Left ventricle myocardium superior (tissue), 1 donor: ENCODE data around the gene COPG1. TPM values are rescaled to one million over a fixed set of nuclear protein-coding genes. Genes with fewer than 3 reads are reported as not detected.

Source experiments
- ATAC-seq: fragments of 200-7000 bp; cut with Tn5 transposase; one replicate; pipeline ENCODE4 v1.9.1; 2020; ENCODE audit warnings: mild to moderate bottlenecking, moderate library complexity
- DNase-seq: peaks from one replicate; pipeline ENCODE4 v3.0.0-alpha.2; 2020
- intact Hi-C: fragments of 100-400 bp; cut with micrococcal nuclease; formaldehyde crosslinking; loops from one replicate; pipeline ENCODE4 v1.11.0; 2022
- total RNA-seq: library from RNA; stranded (reverse); fragmentation: NEBNext Ultra II Directional; extraction: Animal tissue kit (Norgen Biotek cat#: 25700); gene quantifications from one replicate; pipeline ENCODE4 v1.2.1, GENCODE V29; 2021
- donor health status: DM: no; HTN: yes; CAD: no; lungs with severe emphysema.

Gene COPG1
- total RNA-seq, 1 donor from 2014 or later: 84.1 TPM

DNA sequence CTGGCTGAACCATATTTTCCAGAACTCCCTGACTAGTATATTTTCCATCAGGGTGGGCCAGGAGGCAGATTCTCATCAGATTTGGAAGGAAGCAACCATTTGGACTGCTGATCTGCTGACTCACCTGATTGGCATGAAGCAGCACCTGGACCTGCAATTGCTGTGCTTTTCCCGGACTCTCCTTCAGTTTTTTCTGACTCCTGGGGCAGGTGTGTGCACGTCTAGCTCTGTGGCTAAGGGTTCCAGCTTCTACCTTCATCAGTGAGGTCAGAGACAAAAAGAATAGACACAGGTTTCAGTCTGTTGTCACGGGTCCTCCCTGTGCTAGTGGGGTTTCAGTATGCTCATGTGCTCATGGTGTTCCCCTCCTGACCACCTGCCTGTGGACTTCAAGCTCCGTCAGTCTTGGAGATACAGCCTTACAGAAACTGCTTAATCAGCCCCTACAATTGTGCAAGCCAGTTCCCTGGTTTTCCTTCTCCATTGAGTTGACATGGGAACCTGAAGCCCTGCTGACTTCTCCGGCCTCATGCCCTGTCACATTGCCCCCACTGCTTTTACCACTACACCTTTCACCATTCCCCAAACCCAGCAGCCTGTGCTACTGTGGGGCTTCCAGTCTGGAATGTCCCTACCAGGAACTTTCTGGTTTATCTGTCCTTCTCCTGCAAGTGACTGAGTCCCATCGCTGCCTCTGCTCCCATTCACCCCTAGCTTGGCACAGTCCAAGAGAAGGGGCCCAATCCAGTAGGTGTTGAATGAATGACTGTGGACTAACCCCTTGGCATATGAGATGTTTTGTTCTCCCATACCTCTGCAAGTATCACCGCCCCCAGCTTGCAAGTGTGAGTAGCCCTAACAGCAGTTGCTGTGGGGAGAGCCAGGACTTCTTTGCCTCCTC is 61.0 kb downstream of the COPG1 start:
- DNase-seq: no peak
- ATAC-seq: no peak
- intact Hi-C loops: no loop called here

DNA sequence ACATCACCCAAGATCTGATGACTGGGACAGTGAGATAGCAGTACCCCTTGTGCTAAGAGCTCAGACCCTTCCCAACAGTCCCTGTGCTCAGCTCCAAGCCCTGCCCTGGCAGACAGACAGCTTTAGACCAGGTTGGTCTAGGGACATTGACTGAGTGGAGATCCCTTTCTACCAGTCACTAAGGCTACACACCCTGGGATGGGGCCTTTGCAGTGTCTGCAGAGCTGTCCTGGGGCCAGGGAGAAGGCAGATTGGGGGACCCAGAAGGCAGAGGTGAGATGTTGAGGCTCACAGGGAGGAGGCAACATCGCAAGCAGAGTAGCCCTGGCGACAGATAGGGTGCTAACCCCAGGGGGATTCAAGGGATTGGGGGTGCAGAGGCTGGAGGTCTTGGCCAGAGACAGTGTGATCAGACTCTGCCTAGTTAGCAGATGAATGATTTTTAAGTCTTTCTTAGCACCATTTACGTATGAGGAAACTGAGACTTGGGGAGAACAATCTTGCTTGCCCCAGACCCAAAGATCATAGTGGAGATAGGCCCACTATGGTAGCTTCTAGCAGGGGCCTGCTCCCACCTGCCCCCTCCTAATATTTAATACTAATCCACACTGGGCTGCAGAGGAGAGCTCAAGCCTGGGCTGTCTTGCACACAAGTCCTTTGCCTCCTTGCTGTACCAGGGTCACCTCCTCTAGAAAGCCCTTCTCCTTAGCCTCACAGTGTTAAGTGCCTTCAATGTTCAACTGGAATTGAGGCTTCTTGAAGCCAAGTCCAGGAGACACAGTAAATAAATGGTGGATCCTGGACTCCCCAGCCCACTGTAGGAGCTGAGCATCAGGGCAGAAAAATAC is 61.9 kb downstream of the COPG1 start:
- intact Hi-C loops: no loop called here
- DNase-seq: no peak
- ATAC-seq: no peak

DNA sequence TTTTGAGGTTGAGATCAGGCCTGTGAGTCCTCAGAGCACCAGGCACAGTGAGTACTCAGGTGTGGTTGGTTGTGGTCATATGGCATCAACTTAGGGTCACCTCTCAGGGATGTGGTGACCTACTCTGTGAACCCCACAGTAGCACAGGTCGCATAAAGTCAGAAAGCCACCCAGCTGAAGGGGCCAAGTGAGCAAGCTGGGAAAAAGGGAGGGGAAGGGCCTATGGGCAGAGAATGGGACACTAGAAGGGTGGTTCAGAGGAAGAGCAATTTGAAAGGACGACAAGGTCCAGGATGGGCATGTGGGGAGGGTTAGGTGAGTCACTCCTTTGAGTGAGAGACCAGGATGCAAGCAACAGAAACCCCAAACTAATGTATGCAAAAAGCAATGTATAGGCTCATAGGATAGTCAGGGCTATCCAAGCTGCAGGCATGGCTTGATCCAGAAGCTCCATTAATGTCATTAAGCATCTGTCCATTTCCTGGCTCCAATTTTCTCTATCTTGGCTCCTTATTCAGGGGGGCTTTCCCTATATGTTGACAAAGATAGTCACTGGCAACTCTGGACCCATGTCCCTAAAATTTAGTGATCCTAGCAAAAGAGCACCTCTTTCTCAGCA is 62.7 kb downstream of the COPG1 start:
- DNase-seq: no peak
- intact Hi-C loops: no loop called here

DNA sequence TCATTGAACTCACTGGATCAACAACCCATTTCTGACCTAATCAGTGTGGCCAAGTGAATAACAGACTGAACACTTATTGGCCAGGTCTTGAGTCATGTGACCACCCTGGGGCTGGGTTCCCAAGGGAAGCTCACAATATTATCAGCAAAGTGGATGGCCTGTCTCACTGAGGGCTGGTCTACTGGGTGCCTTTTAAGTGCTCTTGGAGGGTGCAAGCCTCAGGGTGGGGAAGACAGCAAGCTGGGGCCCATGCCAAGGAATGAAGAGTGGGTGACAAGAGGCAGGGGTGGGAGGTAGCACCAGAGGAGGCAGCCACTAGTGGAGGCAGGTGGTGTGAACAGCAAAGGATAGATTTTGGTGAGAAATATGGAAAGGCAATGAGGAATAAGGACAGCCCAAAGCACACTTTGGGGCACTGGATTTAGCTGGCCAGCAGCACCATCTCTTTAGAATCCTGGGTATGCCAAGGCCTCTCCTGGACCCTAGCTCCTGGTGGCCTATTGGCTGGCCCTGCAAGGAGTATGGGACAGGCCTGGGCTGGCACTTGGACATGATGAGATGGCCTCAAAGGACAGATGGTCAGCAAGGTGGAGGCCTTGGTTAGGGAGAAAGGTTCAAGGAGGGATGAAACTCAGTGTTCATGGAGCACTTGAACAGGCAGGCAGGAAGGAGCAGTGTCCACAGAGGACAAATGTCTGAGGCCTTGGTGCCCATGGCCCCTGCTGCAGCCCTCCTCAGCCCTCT is 63.4 kb downstream of the COPG1 start:
- no peak for ATAC-seq
- DNase-seq: no peak
- intact Hi-C loops: no loop called here

More for the DNA sequence above, 62.7 kb downstream of the COPG1 start:
- ATAC-seq: no peak

DNA sequence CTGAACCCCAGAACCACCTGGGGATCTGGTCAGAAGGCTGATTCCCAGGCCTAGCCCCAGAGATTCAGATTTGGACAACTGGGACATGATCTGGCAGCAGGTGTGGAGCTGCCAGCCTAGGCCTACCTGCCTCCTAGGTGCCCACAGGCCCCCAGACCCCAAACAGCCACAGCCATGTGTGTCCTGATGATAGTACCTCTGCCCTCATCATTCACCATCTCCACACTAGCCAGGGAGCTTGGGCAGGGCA is 63.9 kb downstream of the COPG1 start:
- intact Hi-C loops: no loop called here
- DNase-seq: no peak
- ATAC-seq: no peak

DNA sequence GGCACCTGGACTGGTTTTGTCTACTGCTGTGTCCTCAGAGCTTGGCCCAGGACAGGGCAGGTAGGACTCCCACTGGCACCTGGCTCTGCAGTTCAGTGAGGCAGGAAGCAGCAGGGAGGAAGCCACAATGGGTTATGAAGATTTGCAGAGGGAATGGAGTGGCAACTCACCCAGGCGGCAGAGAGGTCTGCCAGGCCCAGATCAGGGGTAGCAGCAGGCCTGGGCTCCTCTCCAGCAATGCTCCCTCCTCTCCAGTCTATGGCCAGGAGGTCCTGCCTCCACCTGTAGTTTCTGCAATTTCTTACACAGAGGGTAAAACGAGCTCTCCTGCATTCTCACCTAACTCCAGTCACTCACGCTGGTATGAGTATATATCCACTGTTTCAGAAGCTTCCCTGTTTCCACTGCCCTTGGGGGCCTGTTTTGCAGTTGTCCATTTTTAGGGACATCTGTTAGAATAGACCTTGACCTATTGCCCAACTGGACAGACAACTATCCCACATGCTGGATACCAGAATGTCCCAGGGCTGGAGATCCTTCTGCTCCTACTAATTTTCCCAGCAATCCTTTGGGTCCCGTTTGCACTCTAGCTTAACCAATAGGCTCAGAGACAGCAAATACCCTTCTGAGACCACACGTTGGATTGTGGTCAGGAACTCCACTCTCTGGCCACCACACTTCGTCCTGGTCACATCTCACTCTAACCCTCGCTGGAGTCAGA is 64.4 kb downstream of the COPG1 start:
- ATAC-seq (peak; percentile 1), DNase-seq (no peak)
- intact Hi-C loops: no loop called here

DNA sequence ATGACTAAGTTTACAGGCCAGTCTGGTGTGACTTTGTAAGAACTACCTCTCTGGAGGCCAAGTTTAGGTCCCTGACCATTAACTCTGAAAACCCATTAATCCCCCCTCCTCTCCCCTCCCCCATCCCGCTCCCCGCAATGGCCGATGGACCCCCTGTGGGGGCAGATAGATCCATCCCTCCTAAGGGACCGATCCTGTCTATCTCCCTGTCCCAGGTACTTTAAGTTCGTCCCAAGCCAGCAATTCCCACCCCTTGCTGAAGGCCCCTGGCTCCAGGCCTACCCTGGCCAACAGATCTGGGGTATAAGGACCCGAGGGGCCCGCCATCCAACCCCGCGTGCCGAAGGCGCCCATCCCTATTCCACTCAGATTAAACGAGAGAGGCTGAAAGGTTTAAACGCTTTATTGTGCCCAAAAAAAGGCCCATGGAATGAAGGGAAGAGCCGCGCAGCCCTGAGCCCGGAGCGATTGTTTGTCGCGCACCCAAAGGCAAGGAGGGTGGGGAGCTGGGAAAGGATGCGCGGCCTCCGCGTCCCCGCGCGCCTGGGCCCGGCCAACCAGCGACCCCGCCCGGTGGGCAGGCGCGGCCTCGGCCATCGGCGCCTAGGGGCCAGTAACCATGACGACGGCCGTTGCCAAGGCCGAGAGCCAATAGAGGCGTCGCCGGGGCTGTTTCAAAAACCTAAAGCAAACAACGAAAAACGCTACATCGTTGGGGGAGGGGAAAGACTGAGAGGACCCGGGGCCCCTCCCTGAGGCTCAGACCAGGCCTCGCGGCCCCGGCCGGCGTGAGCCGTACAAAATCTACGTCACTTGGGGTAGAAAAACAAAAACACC is 65.2 kb downstream of the COPG1 start:
- ATAC-seq (peak; percentile 79), DNase-seq (peak; percentile 92)
- intact Hi-C loops: no loop called here

DNA sequence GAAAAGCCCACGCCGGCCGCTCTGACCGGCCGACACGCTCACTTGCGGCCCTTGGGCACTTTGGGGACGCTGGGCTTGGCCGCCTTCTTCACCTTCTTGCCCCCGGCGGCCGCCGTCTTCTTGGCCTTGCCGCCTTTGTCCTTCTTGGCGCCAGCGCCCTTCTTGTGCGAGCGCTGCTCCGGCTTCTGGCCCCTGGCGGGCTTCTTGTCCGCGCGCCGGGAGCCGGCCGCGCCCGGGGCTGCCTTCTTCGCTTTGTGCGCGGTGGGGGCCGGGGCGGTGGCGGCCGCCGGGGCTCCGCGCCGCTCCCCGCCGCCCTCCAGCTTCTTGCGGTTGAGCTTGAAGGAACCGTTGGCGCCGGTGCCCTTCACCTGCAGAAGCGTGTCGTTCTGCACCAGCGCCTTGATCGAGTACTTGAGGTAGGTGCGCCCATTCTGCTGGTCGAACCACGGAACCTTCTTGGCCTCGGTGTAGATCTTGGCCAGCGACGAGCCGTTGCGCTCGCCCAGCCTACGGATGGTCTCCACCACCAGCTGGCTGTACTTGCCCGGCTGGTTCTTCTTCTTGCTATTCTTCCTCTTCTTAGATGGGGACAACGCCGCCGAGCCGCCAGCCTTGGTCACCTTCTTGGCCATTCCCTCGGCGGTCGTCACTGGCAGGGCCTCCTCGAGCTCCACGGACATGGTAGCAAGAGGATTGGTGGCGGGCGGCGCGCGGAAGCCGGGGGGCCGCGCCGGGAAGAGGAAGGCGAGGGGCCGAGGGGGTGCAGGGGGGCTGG is 66.0 kb downstream of the COPG1 start:
- intact Hi-C loops: no loop called here
- DNase-seq (peak; percentile 62), ATAC-seq (peak; percentile 11)

DNA sequence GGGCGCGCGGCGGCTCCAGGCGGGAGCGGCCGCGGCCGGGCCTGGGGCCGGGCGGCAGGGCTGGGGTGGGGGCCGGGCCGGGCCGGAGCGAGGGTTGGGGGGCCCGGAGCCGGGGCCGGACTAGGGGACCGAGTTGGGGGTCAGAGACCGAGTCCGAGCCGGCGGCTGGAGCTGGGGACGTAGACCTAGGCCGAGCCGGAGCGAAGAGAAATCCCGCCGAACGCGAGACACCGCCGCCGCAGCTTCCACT is 66.5 kb downstream of the COPG1 start:
- DNase-seq (no peak), ATAC-seq (peak; percentile 18)
- intact Hi-C loops: no loop called here

DNA sequence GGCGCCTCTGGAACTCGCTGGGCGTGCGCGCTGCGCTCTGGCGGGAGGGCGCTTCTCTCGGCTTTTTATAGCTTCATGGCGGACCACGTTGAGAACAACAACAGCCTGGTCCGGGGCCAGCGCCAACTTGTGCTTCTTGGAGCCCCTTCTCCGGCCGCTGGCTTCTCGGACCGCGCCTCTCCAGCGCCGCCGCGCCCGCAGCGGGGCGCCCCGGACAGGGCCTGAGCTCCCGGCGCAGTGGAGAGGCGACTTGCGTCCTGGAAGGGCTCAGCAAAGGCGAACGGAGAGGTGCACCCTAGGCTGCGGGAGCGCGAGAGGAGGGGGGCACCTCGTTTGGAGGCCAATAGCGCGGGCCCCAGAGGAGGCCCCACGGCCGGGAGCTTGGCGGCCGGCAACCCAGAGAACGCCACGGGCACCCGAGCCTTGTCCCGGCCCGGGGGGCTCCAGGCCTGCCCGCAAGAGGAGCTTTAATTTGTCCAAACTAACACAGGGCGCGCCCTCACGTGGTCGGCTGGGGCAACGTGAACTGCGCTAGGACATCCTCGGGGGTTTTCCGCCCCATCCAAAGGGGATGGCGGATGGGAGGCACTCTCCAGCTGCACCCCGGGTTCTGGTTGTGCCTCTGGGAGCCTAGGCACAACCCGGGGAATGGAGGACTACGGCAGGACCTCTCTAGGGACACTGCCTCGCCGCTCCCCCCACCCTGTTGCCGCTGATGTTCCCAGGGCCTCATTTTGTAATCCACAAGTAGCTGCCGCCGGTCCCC is 67.0 kb downstream of the COPG1 start:
- intact Hi-C loops: no loop called here
- ATAC-seq: peak; percentile 67
- peak; percentile 91 for DNase-seq

DNA sequence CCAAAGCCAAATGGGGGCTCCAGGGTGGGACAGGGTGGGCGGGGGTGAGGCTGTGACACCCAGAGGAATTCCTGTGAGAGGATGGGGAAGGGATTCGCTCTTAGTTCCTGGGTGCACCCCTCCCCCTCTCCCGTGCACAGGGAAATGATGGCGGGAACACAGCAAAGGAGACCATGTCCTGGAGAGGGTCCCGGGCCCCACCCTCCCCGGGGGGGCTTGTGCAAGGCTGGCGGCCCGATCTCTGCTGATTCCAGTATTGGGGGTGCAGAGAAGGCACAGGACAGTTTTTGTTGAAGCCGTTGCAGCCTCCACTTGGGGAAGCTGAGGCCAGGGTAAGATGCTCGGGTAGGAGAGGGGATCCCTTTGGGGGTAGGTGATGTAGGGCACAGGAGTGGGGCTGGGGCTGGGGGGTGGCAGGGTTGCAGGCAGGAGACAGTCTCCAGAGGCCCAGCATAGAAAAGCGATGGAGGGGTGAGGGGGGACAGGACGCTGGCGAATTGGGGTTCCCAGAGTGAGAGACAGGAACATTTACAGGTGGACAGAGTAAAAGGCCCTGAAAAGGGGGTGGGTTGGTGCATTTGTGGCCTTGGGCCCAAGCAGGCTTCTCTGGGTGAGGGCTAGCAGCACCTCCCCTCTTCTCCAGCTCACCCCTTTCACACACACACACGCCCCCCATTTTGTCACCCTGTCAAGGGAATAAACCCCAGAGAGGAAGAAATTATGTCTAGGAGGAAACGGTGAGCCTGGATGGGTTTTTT is 67.8 kb downstream of the COPG1 start:
- intact Hi-C loops: no loop called here
- DNase-seq: no peak
- ATAC-seq: no peak

DNA sequence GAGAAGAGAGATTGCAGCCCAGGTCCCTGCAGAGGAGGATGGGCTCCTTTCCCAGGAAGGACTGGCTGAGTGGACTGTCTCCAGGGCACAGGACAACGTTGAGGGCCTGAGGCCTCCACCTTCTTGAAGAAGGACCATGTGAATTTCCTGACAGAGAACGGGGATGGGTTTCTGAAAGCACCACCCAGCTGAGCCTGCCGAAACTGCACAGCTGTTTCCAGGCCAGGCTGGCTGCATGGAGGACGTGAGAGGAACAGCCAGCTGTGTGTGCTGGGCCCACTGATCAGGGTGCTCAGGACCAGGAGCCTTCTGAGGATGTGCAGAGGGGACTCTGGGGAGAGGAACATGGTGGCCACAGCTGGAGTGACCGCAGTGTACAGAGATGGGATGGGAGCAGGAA is 68.4 kb downstream of the COPG1 start:
- DNase-seq (no peak), ATAC-seq (no peak)
- intact Hi-C loops: no loop called here

DNA sequence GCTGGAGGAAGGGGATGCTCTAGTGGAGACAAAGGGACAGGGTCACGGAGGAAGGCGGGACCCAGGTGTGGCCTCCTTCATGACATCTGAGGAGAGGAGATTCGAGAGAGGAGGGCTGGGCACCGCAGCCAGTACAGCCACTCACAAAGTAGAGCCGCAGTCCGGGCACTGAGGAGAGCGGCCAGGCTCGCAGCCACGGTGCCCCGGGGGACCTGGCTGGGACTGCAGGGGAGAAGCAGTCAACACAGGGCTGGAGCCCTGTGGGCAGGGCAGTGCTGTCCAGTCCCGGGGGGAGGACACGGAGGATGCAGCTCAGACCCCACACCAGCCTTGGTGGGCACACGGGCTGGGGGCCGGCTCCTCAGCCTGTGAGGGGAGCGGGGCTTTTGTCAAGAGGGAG is 69.5 kb downstream of the COPG1 start:
- intact Hi-C loops: no loop called here
- ATAC-seq: no peak
- no peak for DNase-seq

DNA sequence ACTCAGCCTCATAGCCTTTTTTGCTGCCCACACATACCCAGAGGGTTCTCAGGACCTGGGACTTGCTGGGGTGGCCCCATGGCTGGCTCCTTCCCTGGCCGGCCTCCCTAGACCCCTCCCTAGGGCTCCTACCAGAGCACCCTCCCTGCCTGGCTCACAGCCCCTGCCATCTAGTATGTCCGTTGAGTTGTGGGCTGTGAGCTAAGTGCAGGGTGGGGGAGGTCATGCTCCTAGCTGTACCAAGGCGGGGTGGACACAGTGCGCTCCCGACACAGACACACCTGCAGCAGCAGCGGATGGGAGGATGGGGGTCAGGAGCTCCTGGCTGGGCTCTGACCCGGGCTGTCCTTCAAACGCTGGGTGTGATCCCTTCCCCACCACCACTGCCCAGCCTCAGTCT is 70.9 kb downstream of the COPG1 start:
- DNase-seq (no peak), ATAC-seq (no peak)
- intact Hi-C loops: no loop called here

DNA sequence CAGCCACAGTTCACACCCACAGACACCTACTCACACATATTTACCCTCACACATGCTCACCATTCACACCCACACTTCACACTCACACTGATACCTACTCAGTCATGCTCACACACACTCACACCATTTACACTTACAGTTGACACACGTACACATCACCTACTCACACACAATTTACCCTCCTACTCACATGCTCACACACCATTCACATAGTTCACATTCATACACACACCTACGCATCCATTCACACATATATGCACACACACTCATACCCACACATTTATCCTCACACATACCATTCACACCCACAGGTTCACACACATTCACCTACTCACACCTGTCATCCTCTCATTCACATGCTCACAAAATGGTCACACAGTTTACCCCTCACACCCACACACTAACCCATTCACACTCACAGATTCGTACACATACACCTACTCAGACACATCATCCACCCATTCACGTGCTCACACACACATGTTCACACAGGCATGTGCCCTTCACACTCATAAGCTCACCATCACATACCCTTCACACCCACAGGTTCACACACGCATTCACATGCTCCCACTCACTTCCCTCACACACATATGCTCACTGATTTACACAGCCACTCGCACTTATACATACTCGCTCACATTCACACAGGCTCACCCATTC is 71.5 kb downstream of the COPG1 start:
- intact Hi-C loops: no loop called here
- ATAC-seq: no peak
- DNase-seq: no peak

DNA sequence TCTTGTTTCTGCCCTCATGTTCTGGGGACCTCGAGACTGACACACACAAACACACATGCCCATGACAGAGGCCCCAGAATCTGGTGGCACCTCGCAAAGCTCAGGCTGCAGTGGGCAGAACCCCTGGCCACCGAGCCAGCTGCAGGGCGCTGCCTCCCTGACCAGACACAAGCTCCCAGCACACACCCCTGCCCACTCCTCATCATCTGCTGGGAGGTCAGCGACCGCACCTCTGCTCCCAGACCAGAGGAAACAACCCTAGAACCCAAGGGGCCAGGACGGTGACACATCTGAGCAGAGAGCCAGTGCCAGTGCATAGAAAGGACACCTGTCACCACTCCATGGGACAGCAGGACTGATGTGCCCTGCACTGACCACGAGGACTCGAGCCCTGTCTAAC is 72.5 kb downstream of the COPG1 start:
- ATAC-seq (no peak), DNase-seq (no peak)
- intact Hi-C loops: no loop called here
